GM18517 (cell line): ENCODE measurements around the gene TMEM269.

Source experiments
- ATAC-seq: cut with Tn5 transposase; IDR thresholded peaks from one replicate; pipeline ENCODE4 v1.9.1; 2021; ENCODE audit warnings: mild to moderate bottlenecking, moderate library complexity; ENCODE audit not compliant: unreplicated experiment

The TMEM269 gene

GRCh38 chr1:42784946-42785693, at the start of gene TMEM269:
TMEM269 (plus strand) TSS chr1:42784991; CDS start chr1:42789894, 4,903 bp downstream.
- no peak for ATAC-seq

GRCh38 chr1:42735056-42735455, 49.7 kb upstream of the TMEM269 start:
- no peak for ATAC-seq

GRCh38 chr1:42735477-42736105, 49.2 kb upstream of the TMEM269 start:
- no peak for ATAC-seq

GRCh38 chr1:42736152-42736551, 48.6 kb upstream of the TMEM269 start:
- no peak for ATAC-seq

- ATAC-seq: no peak
These were observed 48.1 kb upstream of the TMEM269 start for GRCh38 chr1:42736571-42737200.

- no peak for ATAC-seq
These were observed 47.5 kb upstream of the TMEM269 start for GRCh38 chr1:42737257-42737656.

GRCh38 chr1:42737986-42738677, 46.7 kb upstream of the TMEM269 start:
- ATAC-seq: no peak

GRCh38 chr1:42738678-42739226, 46.0 kb upstream of the TMEM269 start:
- no peak for ATAC-seq

GRCh38 chr1:42739753-42740700, 44.8 kb upstream of the TMEM269 start, which contains the start of gene CLDN19:
CLDN19 (minus strand) TSS chr1:42740236; CDS start chr1:42740063, 173 bp downstream.
- ATAC-seq: no peak

GRCh38 chr1:42740851-42741580, 43.8 kb upstream of the TMEM269 start:
- no peak for ATAC-seq

GRCh38 chr1:42741706-42742105, 43.1 kb upstream of the TMEM269 start:
- no peak for ATAC-seq

- no peak for ATAC-seq
These were observed 42.6 kb upstream of the TMEM269 start for GRCh38 chr1:42742141-42742540.

GRCh38 chr1:42742617-42743316, 42.0 kb upstream of the TMEM269 start:
- no peak for ATAC-seq

GRCh38 chr1:42743317-42744147, 41.3 kb upstream of the TMEM269 start:
- ATAC-seq: no peak

- no peak for ATAC-seq
These were observed 40.7 kb upstream of the TMEM269 start for GRCh38 chr1:42744148-42744413.

GRCh38 chr1:42745851-42746250, 38.9 kb upstream of the TMEM269 start:
- ATAC-seq: no peak

GRCh38 chr1:42746436-42747105, 38.2 kb upstream of the TMEM269 start:
- no peak for ATAC-seq
